ENCODE data around the gene SRP72. TPM values are rescaled to one million over a fixed set of nuclear protein-coding genes. Genes with fewer than 3 reads are reported as not detected.
A peak's percentile ranks its signal among the peaks of the same experiment; 100 is the strongest.
"Not testable (repeated sequence)": the region's sequence is repeated elsewhere in the genome, so short reads cannot be mapped to it uniquely, and the experiment has no call there.

SRP72 gene
- total RNA-seq, 2 donors from 2014 or later = 152 to 179 TPM

GRCh38 chr4:56450342-56450741 lies 17.1 kb upstream of the SRP72 start:
- DNase-seq (ENCODE audit: low spot score in 2 of 2) (no peak), ATAC-seq (no peak)
- no peaks in the 10 kb centered on the region for H3K9me3 Mint-ChIP-seq
- no peak overlapping the region for H3K27ac Mint-ChIP-seq
- peaks cover 12 to 60% of the 10 kb centered on the region in 2 donors for H3K36me3 Mint-ChIP-seq

GRCh38 chr4:56460085-56460484 lies 7.3 kb upstream of the SRP72 start:
- peak overlapping the region; percentile 32 to 88 for H3K27ac Mint-ChIP-seq
- no peak for ATAC-seq
- no peaks in the 10 kb centered on the region for H3K9me3 Mint-ChIP-seq
- peaks cover 26 to 38% of the 10 kb centered on the region in 2 donors for H3K36me3 Mint-ChIP-seq
- no peak for DNase-seq (ENCODE audit: low spot score in 2 of 2)

- Mint-ChIP-seq H3K27ac (peak overlapping the region in 1 of 2 donors; percentile 34), H3K9me3 (no peaks in the 10 kb centered on the region), H3K36me3 (peaks cover 23 to 32% of the 10 kb centered on the region in 2 donors)
- ATAC-seq (no peak), DNase-seq (ENCODE audit: low spot score in 2 of 2) (no peak)
Observed at GRCh38 chr4:56462157-56462556, 5.3 kb upstream of the SRP72 start.

GRCh38 chr4:56463711-56464110 lies 3.7 kb upstream of the SRP72 start:
- no peak overlapping the region for H3K27ac Mint-ChIP-seq
- no peak for DNase-seq (ENCODE audit: low spot score in 2 of 2)
- peaks cover 35 to 44% of the 10 kb centered on the region in 2 donors for H3K36me3 Mint-ChIP-seq

GRCh38 chr4:56464581-56464980 lies 2.8 kb upstream of the SRP72 start:
- ATAC-seq (no peak), DNase-seq (ENCODE audit: low spot score in 2 of 2) (no peak)
- H3K9me3 Mint-ChIP-seq = no peaks in the 10 kb centered on the region
- H3K27ac Mint-ChIP-seq = peak overlapping the region in 1 of 2 donors; percentile 1
- H3K36me3 Mint-ChIP-seq = peaks cover 39 to 45% of the 10 kb centered on the region in 2 donors

More at GRCh38 chr4:56463711-56464110, 3.7 kb upstream of the SRP72 start:
- H3K9me3 Mint-ChIP-seq = no peaks in the 10 kb centered on the region
- ATAC-seq = no peak

GRCh38 chr4:56465599-56466295 lies 1.7 kb upstream of the SRP72 start:
- no peaks in the 10 kb centered on the region for H3K9me3 Mint-ChIP-seq
- H3K27ac Mint-ChIP-seq = peak overlapping the region; percentile 94 to 99
- peaks cover 32 to 41% of the 10 kb centered on the region in 2 donors for H3K36me3 Mint-ChIP-seq
- ATAC-seq = peak in 1 of 2 donors; percentile 4
- DNase-seq (ENCODE audit: low spot score in 2 of 2) = no peak

GRCh38 chr4:56466296-56466761 lies 1.1 kb upstream of the SRP72 start:
- ATAC-seq (peak; percentile 67 to 76), DNase-seq (ENCODE audit: low spot score in 2 of 2) (peak in 1 of 2 donors; percentile 14)
- H3K9me3 Mint-ChIP-seq = not testable (repeated sequence)
- Mint-ChIP-seq H3K27ac (peak overlapping the region; percentile 94 to 99), H3K36me3 (peaks cover 32 to 41% of the 10 kb centered on the region in 2 donors)

- peak overlapping the region; percentile 94 to 99 for H3K27ac Mint-ChIP-seq
- DNase-seq (ENCODE audit: low spot score in 2 of 2) (no peak), ATAC-seq (no peak)
- peaks cover 32 to 37% of the 10 kb centered on the region in 2 donors for H3K36me3 Mint-ChIP-seq
- no peaks in the 10 kb centered on the region for H3K9me3 Mint-ChIP-seq
Observed at GRCh38 chr4:56466910-56467283, 520 bp upstream of the SRP72 start.

- peaks cover 28 to 32% of the 10 kb centered on the region in 2 donors for H3K36me3 Mint-ChIP-seq
- H3K9me3 Mint-ChIP-seq = no peaks in the 10 kb centered on the region
- no peak for DNase-seq (ENCODE audit: low spot score in 2 of 2)
- H3K27ac Mint-ChIP-seq = peak overlapping the region; percentile 96 to 99
- ATAC-seq = peak; percentile 31 to 45
Observed at GRCh38 chr4:56468097-56468422, 643 bp downstream of the SRP72 start.

GRCh38 chr4:56469489-56470210 lies 2.2 kb downstream of the SRP72 start:
- DNase-seq (ENCODE audit: low spot score in 2 of 2) (no peak), ATAC-seq (no peak)
- Mint-ChIP-seq H3K9me3 (no peaks in the 10 kb centered on the region), H3K36me3 (peaks cover 32 to 38% of the 10 kb centered on the region in 2 donors), H3K27ac (peak overlapping the region in 1 of 2 donors; percentile 87)

- Mint-ChIP-seq H3K36me3 (peaks cover 4 to 21% of the 10 kb centered on the region in 2 donors), H3K27ac (no peak overlapping the region), H3K9me3 (no peaks in the 10 kb centered on the region)
- ATAC-seq (no peak), DNase-seq (ENCODE audit: low spot score in 2 of 2) (no peak)
Observed at GRCh38 chr4:56475917-56476316, 8.5 kb downstream of the SRP72 start.

GRCh38 chr4:56477192-56477702 lies 9.8 kb downstream of the SRP72 start:
- ATAC-seq (no peak), DNase-seq (ENCODE audit: low spot score in 2 of 2) (no peak)
- no peaks in the 10 kb centered on the region for H3K9me3 Mint-ChIP-seq
- H3K36me3 Mint-ChIP-seq = peaks cover 4 to 21% of the 10 kb centered on the region in 2 donors
- H3K27ac Mint-ChIP-seq = no peak overlapping the region

- no peak overlapping the region for H3K27ac Mint-ChIP-seq
- ATAC-seq (no peak), DNase-seq (ENCODE audit: low spot score in 2 of 2) (no peak)
- peaks cover 4 to 10% of the 10 kb centered on the region in 2 donors for H3K36me3 Mint-ChIP-seq
- no peaks in the 10 kb centered on the region for H3K9me3 Mint-ChIP-seq
Observed at GRCh38 chr4:56480691-56481090, 13.3 kb downstream of the SRP72 start.

GRCh38 chr4:56496241-56496640 lies 28.8 kb downstream of the SRP72 start:
- DNase-seq (ENCODE audit: low spot score in 2 of 2) (no peak), ATAC-seq (no peak)
- no peak overlapping the region for H3K27ac Mint-ChIP-seq
- peaks cover 18 to 37% of the 10 kb centered on the region in 2 donors for H3K36me3 Mint-ChIP-seq
- H3K9me3 Mint-ChIP-seq = no peaks in the 10 kb centered on the region

GRCh38 chr4:56505269-56506130 lies 38.1 kb downstream of the SRP72 start, which contains the start of gene ARL9:
Gene ARL9 (plus strand): TSS chr4:56505791. CDS start chr4:56505863, 72 bp downstream.
- Mint-ChIP-seq H3K27ac (peak within 1 kb of the TSS; percentile 75 to 77), H3K9me3 (no peaks in the 10 kb centered on the region)
- peak; percentile 86 to 92 for ATAC-seq

GRCh38 chr4:56511098-56511497 lies 43.7 kb downstream of the SRP72 start:
- Mint-ChIP-seq H3K36me3 (no peaks in the 10 kb centered on the region), H3K9me3 (no peaks in the 10 kb centered on the region), H3K27ac (no peak overlapping the region)
- DNase-seq (ENCODE audit: low spot score in 2 of 2) (no peak), ATAC-seq (no peak)

More at GRCh38 chr4:56505269-56506130, 38.1 kb downstream of the SRP72 start, which contains the start of gene ARL9:
- peaks cover 0 to 7% of the 10 kb centered on the region in 2 donors for H3K36me3 Mint-ChIP-seq
- DNase-seq (ENCODE audit: low spot score in 2 of 2) = peak in 1 of 2 donors; percentile 64
